ENCODE data around the gene TPCN1.

DNA sequence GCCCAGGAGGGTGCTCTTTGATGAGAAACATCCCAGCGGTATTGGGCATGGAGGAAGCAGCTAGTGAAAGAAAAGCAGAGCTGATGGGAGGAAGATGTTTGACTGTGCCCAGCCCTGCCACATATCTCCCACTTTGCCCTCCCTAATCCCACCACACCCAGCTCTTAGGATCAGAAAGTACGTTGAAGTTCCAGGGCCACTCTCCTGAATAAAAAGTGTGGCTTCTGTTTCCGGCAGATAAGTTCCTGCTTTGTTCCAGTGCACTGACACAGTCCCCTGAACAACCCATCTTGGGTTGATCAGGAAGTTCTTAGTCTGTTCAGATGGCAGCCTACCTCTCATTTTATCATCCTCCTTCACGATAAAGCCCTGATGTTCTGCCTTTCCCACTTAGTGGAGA lies 16.5 kb downstream of the TPCN1 start:
- no peak for TF ChIP-seq POLR2A (IDR thresholded peaks at IDR 0.05; ENCODE audit: low read length)
- TF ChIP-seq GATA1 (IDR thresholded peaks at IDR 0.05; ENCODE audit: low read depth, low read length), result no peak
